ENCODE measurements around the gene SGMS1.

Gene SGMS1

DNA sequence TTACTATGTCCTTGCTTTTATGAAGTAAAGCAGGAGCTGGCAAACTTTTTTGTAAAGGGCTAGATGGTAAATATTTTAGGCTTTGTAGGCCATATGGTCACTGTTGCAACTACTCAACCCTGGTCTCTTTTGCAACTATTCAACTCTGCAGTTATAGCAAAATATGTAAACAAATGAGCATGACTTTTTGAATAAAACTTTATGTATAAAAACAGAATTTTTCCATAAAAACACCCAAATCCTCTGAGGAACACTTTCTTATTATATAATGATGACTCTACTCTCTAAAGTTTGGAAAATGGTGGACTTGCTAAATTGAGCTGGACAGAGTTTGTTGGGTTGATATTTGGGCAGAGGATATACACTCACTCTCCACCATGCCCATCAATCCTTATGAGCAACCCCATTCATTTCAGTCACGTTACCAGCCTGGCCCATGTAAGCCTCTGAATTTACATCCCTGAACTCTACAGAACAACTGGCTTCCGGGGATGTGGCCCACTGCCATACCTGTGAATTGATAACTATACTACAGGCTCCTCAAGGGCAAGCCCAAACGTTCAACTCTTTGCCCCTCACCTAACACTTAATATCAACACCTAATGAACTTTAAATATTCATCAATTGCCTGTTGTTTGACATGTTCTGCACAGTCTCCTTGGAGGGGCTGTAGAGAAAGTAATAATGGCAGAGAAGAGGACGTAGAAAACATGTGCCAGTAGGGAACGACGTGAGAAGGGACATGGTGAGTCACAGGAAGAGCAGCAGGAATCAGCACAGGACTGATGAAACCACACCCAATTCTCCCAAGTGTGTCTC is 37.6 kb downstream of the SGMS1 start:
- TF ChIP-seq TAF1 (IDR thresholded peaks at IDR 0.05; ENCODE audit: borderline replicate concordance, insufficient read depth, low read length) (no peak), POLR2AphosphoS5 (IDR thresholded peaks at IDR 0.05; ENCODE audit: low read depth, low read length) (no peak), FOXP2 (optimal IDR thresholded peaks at IDR 0.05; ENCODE audit: borderline replicate concordance, extremely low read depth, extremely low read length, insufficient read depth) (no peak), SIN3A (IDR thresholded peaks at IDR 0.05; ENCODE audit: borderline replicate concordance, insufficient read depth, low read length) (no peak)
- TF ChIP-seq, protein P1, sequence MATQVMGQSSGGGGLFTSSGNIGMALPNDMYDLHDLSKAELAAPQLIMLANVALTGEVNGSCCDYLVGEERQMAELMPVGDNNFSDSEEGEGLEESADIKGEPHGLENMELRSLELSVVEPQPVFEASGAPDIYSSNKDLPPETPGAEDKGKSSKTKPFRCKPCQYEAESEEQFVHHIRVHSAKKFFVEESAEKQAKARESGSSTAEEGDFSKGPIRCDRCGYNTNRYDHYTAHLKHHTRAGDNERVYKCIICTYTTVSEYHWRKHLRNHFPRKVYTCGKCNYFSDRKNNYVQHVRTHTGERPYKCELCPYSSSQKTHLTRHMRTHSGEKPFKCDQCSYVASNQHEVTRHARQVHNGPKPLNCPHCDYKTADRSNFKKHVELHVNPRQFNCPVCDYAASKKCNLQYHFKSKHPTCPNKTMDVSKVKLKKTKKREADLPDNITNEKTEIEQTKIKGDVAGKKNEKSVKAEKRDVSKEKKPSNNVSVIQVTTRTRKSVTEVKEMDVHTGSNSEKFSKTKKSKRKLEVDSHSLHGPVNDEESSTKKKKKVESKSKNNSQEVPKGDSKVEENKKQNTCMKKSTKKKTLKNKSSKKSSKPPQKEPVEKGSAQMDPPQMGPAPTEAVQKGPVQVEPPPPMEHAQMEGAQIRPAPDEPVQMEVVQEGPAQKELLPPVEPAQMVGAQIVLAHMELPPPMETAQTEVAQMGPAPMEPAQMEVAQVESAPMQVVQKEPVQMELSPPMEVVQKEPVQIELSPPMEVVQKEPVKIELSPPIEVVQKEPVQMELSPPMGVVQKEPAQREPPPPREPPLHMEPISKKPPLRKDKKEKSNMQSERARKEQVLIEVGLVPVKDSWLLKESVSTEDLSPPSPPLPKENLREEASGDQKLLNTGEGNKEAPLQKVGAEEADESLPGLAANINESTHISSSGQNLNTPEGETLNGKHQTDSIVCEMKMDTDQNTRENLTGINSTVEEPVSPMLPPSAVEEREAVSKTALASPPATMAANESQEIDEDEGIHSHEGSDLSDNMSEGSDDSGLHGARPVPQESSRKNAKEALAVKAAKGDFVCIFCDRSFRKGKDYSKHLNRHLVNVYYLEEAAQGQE (IDR thresholded peaks at IDR 0.05; ENCODE audit: insufficient read depth in 1 of 2, low read depth in 2 of 2, low read length in 2 of 2) = no peak

DNA sequence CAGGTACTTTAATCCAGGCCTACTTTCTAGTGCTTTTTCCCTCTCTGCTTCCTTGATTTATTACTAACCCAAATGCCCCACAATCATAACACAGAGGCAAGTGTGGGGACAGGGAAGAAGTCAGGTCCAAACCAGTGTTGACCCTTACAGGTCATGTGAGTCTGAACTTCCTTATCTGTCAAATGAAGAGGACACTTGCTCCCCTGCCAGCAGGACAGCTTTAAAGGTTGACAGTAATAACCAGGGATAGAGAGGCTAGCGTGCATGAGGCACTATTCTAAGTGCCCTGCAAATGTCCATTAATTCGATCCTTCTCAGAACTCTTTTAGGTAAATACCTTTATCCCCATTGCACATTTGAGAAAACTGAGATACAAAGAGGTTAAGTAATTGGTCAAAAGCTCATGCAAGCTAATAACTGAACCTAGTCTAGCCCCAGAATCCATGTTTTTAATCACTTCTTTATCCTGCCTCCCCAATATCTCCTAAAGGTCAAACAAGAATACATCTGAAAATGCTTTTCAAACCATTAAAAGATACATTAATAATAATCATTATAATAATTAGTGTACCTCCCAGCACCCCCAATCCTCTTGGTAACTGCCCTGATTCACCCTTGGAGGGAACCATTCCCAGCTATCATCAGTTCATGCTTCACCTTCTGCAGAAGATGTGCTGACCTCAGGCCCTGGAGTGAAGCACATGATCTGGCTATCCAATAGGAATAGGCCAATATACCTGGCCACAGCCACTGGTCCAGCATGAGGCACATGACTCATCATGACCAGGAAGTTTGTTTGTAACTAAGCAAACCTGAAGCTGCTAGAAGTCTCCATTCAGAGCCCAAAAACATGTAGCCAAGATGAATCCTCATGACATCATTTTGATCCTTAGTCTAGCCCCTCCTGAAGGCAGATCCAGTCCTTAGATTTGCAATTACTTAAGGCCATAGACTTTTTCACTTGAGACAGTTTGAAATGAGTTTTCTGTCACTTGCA is 40.7 kb downstream of the SGMS1 start:
- no peak for TF ChIP-seq TAF1 (IDR thresholded peaks at IDR 0.05; ENCODE audit: borderline replicate concordance, insufficient read depth, low read length)
- TF ChIP-seq POLR2AphosphoS5 (IDR thresholded peaks at IDR 0.05; ENCODE audit: low read depth, low read length) = no peak
- no peak for TF ChIP-seq FOXP2 (optimal IDR thresholded peaks at IDR 0.05; ENCODE audit: borderline replicate concordance, extremely low read depth, extremely low read length, insufficient read depth)
- no peak for TF ChIP-seq SIN3A (IDR thresholded peaks at IDR 0.05; ENCODE audit: borderline replicate concordance, insufficient read depth, low read length)

DNA sequence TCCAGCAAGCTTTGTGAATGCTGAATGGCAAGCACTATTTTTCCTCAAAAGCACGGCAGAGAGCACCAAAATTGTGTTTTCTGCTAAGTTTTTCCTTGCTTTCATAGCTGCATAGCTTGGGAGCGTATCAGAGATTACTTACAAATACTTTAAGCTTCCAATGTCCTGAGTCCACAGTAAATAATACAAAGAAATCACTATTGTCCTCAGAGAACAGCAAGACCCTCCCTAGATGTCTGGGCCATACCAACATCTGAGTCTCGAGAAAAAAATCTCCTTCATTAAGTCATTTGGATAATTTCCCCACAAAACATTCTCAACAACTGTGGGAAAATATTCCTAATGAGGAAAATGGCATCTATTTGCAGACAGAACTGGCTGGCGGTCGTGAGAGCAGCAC is 41.7 kb downstream of the SGMS1 start:
- TF ChIP-seq SIN3A (IDR thresholded peaks at IDR 0.05; ENCODE audit: borderline replicate concordance, insufficient read depth, low read length) = no peak

DNA sequence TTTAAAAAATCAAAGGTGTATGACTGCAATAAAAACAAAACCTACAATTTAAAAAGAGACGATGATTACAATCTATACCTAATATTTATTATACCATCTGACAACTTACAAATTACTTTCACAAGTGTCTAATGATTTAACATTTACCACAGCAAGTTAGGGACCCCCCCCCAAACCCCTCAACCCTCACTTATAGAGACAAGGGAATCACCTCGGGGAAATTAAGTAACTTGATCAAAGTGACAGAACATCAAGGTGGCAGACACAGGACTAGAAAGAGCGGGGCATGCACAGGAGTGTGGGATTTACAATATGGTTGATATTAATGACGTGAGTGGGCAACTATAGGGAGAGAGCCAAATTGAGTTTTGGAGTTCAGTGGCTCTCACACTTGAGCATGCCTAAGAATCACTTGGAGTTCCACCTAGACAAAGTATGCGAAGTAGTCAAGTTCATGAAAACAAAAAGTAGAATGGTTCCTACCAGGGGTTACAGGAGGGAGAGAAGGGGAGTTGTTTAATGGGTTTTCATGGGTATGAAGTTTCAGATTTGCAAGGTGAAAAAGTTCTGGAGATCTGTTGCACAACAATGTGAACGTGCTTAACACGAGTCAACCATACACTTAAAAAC is 43.4 kb downstream of the SGMS1 start:
- TF ChIP-seq TAF1 (IDR thresholded peaks at IDR 0.05; ENCODE audit: borderline replicate concordance, insufficient read depth, low read length) (no peak), SIN3A (IDR thresholded peaks at IDR 0.05; ENCODE audit: borderline replicate concordance, insufficient read depth, low read length) (no peak), POLR2AphosphoS5 (IDR thresholded peaks at IDR 0.05; ENCODE audit: low read depth, low read length) (no peak), FOXP2 (optimal IDR thresholded peaks at IDR 0.05; ENCODE audit: borderline replicate concordance, extremely low read depth, extremely low read length, insufficient read depth) (no peak)
- TF ChIP-seq, protein P1 (IDR thresholded peaks at IDR 0.05; ENCODE audit: insufficient read depth in 1 of 2, low read depth in 2 of 2, low read length in 2 of 2) = no peak

DNA sequence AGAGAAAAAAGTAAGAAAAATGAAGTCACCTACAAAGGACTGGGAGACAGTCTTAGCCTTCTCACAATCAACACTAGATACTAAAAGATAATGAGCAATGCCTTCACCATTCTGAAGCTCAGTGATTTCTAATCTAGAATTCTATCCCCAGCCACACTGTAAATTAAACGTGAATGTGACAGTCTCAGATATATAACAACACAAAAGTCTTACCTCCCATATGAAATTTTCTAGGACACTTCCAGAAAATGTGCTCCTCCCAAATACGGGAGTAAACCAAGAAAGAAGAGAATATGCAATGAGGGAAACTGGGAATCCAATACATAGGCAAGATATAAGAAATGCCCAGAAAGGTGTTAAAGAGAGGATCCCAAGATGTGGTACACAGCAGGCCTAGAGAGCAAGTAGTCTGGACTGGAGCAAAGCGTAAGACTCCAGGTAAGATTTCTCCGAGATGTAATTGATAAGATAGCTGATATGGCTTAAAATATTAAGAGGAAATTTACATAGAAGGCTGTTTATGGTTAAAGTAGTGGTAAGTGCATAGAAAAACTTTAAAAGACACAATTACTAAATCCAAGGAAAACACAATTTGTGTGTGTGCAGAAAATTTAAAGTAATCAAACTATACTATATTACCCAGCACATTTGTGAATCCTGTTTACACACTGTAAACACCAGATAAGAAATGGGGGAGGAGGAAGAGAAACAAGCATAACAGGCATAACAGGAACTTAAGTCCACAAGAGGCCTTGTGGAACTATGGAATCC is 44.1 kb downstream of the SGMS1 start:
- TF ChIP-seq SIN3A (IDR thresholded peaks at IDR 0.05; ENCODE audit: borderline replicate concordance, insufficient read depth, low read length) (no peak), TAF1 (IDR thresholded peaks at IDR 0.05; ENCODE audit: borderline replicate concordance, insufficient read depth, low read length) (no peak), FOXP2 (optimal IDR thresholded peaks at IDR 0.05; ENCODE audit: borderline replicate concordance, extremely low read depth, extremely low read length, insufficient read depth) (no peak), POLR2AphosphoS5 (IDR thresholded peaks at IDR 0.05; ENCODE audit: low read depth, low read length) (no peak)
- TF ChIP-seq, protein P1 (IDR thresholded peaks at IDR 0.05; ENCODE audit: insufficient read depth in 1 of 2, low read depth in 2 of 2, low read length in 2 of 2) = no peak
